Superior temporal gyrus (tissue), 1 donor: ENCODE results near the gene RCE1.
A peak's percentile ranks its signal among the peaks of the same experiment; 100 is the strongest.
"Not testable (repeated sequence)": the region's sequence is repeated elsewhere in the genome, so short reads cannot be mapped to it uniquely, and the experiment has no call there.

Experiments used
- DNase-seq: peaks from one replicate; pipeline ENCODE4 v3.0.0-alpha.2; 2016; ENCODE audit errors: extremely low spot score

The RCE1 gene

GRCh38 chr11:66842896-66843775 lies at the start of gene RCE1:
RCE1 (plus strand) TSS chr11:66843441; CDS start chr11:66843456, 15 bp downstream.
- DNase-seq = peak; percentile 85

GRCh38 chr11:66799815-66800214 lies 43.4 kb upstream of the RCE1 start:
- not testable (repeated sequence) for DNase-seq

- no peak for DNase-seq
Measured at GRCh38 chr11:66800720-66801428, 42.4 kb upstream of the RCE1 start.

- DNase-seq = no peak
Measured at GRCh38 chr11:66809592-66809991, 33.6 kb upstream of the RCE1 start.

GRCh38 chr11:66810576-66811185 lies 32.6 kb upstream of the RCE1 start:
- DNase-seq = no peak

- no peak for DNase-seq
Measured at GRCh38 chr11:66814678-66815077, 28.6 kb upstream of the RCE1 start.

GRCh38 chr11:66815646-66816045 lies 27.6 kb upstream of the RCE1 start:
- DNase-seq = no peak

- no peak for DNase-seq
Measured at GRCh38 chr11:66818231-66818955, 24.8 kb upstream of the RCE1 start.

GRCh38 chr11:66820381-66820780 lies 22.9 kb upstream of the RCE1 start:
- DNase-seq = no peak

- DNase-seq = no peak
Measured at GRCh38 chr11:66820901-66821300, 22.3 kb upstream of the RCE1 start.

GRCh38 chr11:66823700-66824099 lies 19.5 kb upstream of the RCE1 start:
- DNase-seq = no peak

GRCh38 chr11:66824573-66824972 lies 18.7 kb upstream of the RCE1 start:
- not testable (repeated sequence) for DNase-seq

- no peak for DNase-seq
Measured at GRCh38 chr11:66834539-66834845, 8.7 kb upstream of the RCE1 start.

- DNase-seq = no peak
Measured at GRCh38 chr11:66834943-66835342, 8.3 kb upstream of the RCE1 start.

- no peak for DNase-seq
Measured at GRCh38 chr11:66835768-66836405, 7.4 kb upstream of the RCE1 start.

- no peak for DNase-seq
Measured at GRCh38 chr11:66840317-66841091, 2.7 kb upstream of the RCE1 start.

- no peak for DNase-seq
Measured at GRCh38 chr11:66841861-66842260, 1.4 kb upstream of the RCE1 start.

- DNase-seq = no peak
Measured at GRCh38 chr11:66842501-66842895, 743 bp upstream of the RCE1 start.

GRCh38 chr11:66843776-66844495 lies 695 bp downstream of the RCE1 start:
- DNase-seq = no peak

GRCh38 chr11:66844496-66845142 lies 1.4 kb downstream of the RCE1 start:
- DNase-seq = no peak
